ENCODE measurements around the gene TEX52. TPM values are rescaled to one million over a fixed set of nuclear protein-coding genes. Genes with fewer than 3 reads are reported as not detected.

The TEX52 gene
- total RNA-seq, 1 donor = not detected

DNA sequence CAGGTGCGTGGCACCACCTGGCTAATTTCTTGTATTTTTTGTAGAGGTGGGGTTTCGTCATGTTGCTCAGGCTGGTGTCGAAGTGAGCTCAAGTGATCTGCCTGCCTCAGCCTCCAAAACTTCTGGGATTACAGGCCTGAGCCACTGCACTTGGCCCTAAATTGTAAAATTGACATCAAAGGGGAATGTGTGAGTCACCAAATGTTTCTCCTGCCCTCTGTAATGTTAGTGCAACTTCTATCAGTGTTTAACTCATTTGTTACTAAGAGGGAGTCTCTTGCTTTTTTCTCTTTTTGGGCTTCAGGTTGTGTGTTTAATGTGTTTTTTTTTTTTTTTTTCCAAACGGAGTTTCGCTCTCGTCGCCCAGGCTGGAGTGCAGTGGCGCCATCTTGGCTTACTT is 36.2 kb upstream of the TEX52 start:
- peak overlapping the region; percentile 29 for H3K4me3 ChIP-seq (ENCODE audit: low read depth, low read length)
- DNase-seq (ENCODE audit: low read depth) = peak; percentile 91
- no peak for TF ChIP-seq CTCF (IDR thresholded peaks at IDR 0.05; ENCODE audit: insufficient read depth, low read depth, low read length)

DNA sequence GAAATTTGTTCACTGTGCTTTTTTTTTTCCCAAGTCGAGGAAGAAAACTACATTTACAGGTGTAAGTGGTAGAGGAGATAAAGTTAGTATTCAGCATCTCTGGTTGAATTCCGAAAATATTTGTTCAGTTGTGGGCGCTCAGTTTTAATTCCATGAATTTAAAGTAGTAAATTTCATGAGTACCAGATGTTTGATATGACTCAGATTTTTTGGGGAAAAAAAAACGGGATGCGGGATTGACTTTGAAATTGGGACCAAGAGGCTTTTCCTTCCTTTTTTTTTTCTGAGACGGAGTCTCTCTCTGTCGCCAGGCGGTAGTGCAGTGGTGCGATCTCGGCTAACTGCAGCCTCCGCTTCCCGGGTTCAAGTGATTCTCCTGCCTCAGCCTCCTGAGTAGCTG is 35.4 kb upstream of the TEX52 start:
- peak; percentile 18 for DNase-seq (ENCODE audit: low read depth)
- no peak for TF ChIP-seq CTCF (IDR thresholded peaks at IDR 0.05; ENCODE audit: insufficient read depth, low read depth, low read length)
- H3K4me3 ChIP-seq (ENCODE audit: low read depth, low read length) = peak overlapping the region; percentile 87

- H3K4me3 ChIP-seq (ENCODE audit: low read depth, low read length) = peak overlapping the region; percentile 87
- DNase-seq (ENCODE audit: low read depth) = peak; percentile 77
- TF ChIP-seq CTCF (IDR thresholded peaks at IDR 0.05; ENCODE audit: insufficient read depth, low read depth, low read length) = no peak
Observed at GRCh38 chr12:2891240-2892053, 34.6 kb upstream of the TEX52 start.

GRCh38 chr12:2890388-2891239 is 33.8 kb upstream of the TEX52 start, which contains the start of gene TULP3:
Gene TULP3 (plus strand): TSS chr12:2890891. CDS start chr12:2890948, 57 bp downstream.
- DNase-seq (ENCODE audit: low read depth) = peak; percentile 98
- TF ChIP-seq CTCF (IDR thresholded peaks at IDR 0.05; ENCODE audit: insufficient read depth, low read depth, low read length) = no peak

GRCh38 chr12:2890001-2890387 is 33.2 kb upstream of the TEX52 start:
- TF ChIP-seq CTCF (IDR thresholded peaks at IDR 0.05; ENCODE audit: insufficient read depth, low read depth, low read length) = no peak
- peak overlapping the region; percentile 87 for H3K4me3 ChIP-seq (ENCODE audit: low read depth, low read length)
- no peak for DNase-seq (ENCODE audit: low read depth)

More at GRCh38 chr12:2890388-2891239, 33.8 kb upstream of the TEX52 start, which contains the start of gene TULP3:
- H3K4me3 ChIP-seq (ENCODE audit: low read depth, low read length) = peak within 1 kb of the TSS; percentile 87

DNA sequence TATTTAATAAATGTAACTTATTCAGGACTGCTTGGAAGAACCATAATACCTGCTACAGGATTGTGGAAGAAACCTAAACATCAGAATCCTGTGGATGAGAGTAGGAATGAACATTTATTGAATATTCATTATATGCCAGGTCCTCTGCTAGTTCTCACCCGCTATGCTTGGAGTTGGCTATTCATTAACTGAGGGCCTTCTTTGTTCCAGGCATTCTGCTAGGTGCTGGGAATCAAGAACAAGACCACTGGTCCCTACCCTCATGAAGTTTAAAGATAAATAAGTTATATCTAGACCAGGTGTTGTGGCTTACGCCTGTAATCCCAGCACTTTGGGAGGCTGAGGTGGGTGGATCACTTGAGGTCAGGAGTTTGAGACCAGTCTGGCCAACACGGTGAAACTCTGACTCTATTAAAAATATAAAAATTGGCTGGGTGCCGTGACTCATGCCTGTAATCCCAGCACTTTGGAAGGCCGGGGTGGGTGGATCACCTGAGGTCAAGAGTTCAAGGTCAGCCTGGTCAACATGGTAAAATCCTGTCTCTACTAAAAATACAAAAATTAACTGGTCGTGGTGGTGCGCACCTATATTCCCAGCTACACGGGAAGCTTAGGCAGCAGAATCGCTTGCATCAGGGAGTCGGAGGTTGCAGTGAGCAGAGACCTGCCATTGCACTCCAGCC is 30.1 kb upstream of the TEX52 start:
- H3K4me3 ChIP-seq (ENCODE audit: low read depth, low read length) = no peak overlapping the region
- DNase-seq (ENCODE audit: low read depth) = no peak
- no peak for TF ChIP-seq CTCF (IDR thresholded peaks at IDR 0.05; ENCODE audit: insufficient read depth, low read depth, low read length)

All from fibroblast of villous mesenchyme (primary cell).